HepG2 (cell line): Measurements from ENCODE around the gene DNAJC1. TPM values are rescaled to one million over a fixed set of nuclear protein-coding genes. Genes with fewer than 3 reads are reported as not detected.
A peak's percentile ranks its signal among the peaks of the same experiment; 100 is the strongest.

Experiments
- CAMTA2 ChIP-seq: sonication (generic); formaldehyde crosslinking; IDR thresholded peaks from 2 replicates; pipeline ENCODE4 v1.4.0; 2020; ENCODE audit warnings: mild to moderate bottlenecking, missing genetic modification reagents, borderline replicate concordance
- CBFB ChIP-seq: sonication (generic); formaldehyde crosslinking; IDR thresholded peaks from 2 replicates; pipeline ENCODE4 v1.4.0; 2020; ENCODE audit warnings: missing genetic modification reagents
- ELF3 ChIP-seq: IDR thresholded peaks from 2 replicates; pipeline ENCODE4 v1.6.1; 2016; ENCODE audit warnings: missing genetic modification reagents, missing compliant biosample characterization
- GLI4 ChIP-seq: sonication (generic); formaldehyde crosslinking; IDR thresholded peaks from 2 replicates; pipeline ENCODE4 v1.5.1; 2020; ENCODE audit warnings: missing genetic modification reagents, mild to moderate bottlenecking, moderate library complexity, borderline replicate concordance
- JARID2 ChIP-seq: sonication (generic); formaldehyde crosslinking; IDR thresholded peaks from 2 replicates; pipeline ENCODE4 v1.8.1; 2023; ENCODE audit warnings: missing genetic modification reagents, inconsistent platforms; ENCODE audit not compliant: insufficient replicate concordance
- NR2F6 ChIP-seq, 2 experiments: IDR thresholded peaks; 2 replicates each; pipeline ENCODE4 v1.6.1; 2016; ENCODE audit warnings: antibody characterized with exemption in 1 of 2, mild to moderate bottlenecking in 1 of 2
- NR3C1 ChIP-seq: sonication (generic); formaldehyde crosslinking; IDR thresholded peaks from 2 replicates; pipeline ENCODE4 v1.4.0; 2020; ENCODE audit warnings: missing genetic modification reagents
- TBX3 ChIP-seq: fragments of 450-650 bp; IDR thresholded peaks from 2 replicates; pipeline ENCODE4 v1.6.1; 2017; ENCODE audit warnings: antibody characterized with exemption, mild to moderate bottlenecking, inconsistent platforms, borderline replicate concordance
- ZNF274 ChIP-seq: sonication (generic); formaldehyde crosslinking; IDR thresholded peaks from 2 replicates; pipeline ENCODE4 v1.5.1; 2020; ENCODE audit warnings: mild to moderate bottlenecking, missing genetic modification reagents
- ZNF333 ChIP-seq: sonication (generic); formaldehyde crosslinking; IDR thresholded peaks from 2 replicates; pipeline ENCODE4 v1.4.0; 2020; ENCODE audit warnings: mild to moderate bottlenecking, missing genetic modification reagents, borderline replicate concordance
- polyA plus RNA-seq, 8 experiments: library from polyadenylated mRNA; depleted of rRNA in 3 of 8; stranded (reverse) in 7 of 8; unstranded in 1 of 8; fragments of >200 nt; fragmentation: Illumina TruSeq in 4 of 8; extraction: Trizol in 4 of 8; gene quantifications; 2 replicates each; pipeline versions ENCODE4 v1.2.1 to v1.2.3, GENCODE V29; 2011 to 2016; ENCODE audit warnings: low read depth in 4 of 8, missing spikeins in 1 of 8, mixed read lengths in 1 of 8; ENCODE audit not compliant: insufficient read depth in 1 of 8
- total RNA-seq, 5 experiments: library from RNA; depleted of rRNA; stranded (reverse); fragments of >200 nt; fragmentation: Illumina TruSeq; extraction: Trizol; gene quantifications; 2 replicates each; pipeline ENCODE4 v1.2.3, GENCODE V29; 2016; ENCODE audit warnings: low read depth in 1 of 5
- TF ChIP-seq, protein P1 (sequence below): sonication (generic); formaldehyde crosslinking; IDR thresholded peaks from 2 replicates; pipeline ENCODE4 v1.5.1; 2020; ENCODE audit warnings: mild to moderate bottlenecking, missing genetic modification reagents, moderate library complexity
- TF ChIP-seq, protein P2 (sequence below): sonication (generic); formaldehyde crosslinking; IDR thresholded peaks from 2 replicates; pipeline ENCODE4 v1.4.0; 2020; ENCODE audit warnings: missing genetic modification reagents
- TF ChIP-seq, protein P3 (sequence below): sonication (generic); formaldehyde crosslinking; IDR thresholded peaks from 2 replicates; pipeline ENCODE4 v1.4.0; 2020; ENCODE audit warnings: missing genetic modification reagents, borderline replicate concordance
- TF ChIP-seq, protein P4 (sequence below): sonication (generic); formaldehyde crosslinking; IDR thresholded peaks from 2 replicates; pipeline ENCODE4 v1.9.0; 2021; ENCODE audit warnings: missing genetic modification reagents, borderline replicate concordance

Gene DNAJC1
- total and polyA plus RNA-seq, 2 of the 13 experiments (the other 11 are each of a cell fraction or from before 2014, with no cell fraction given) = 9.9 to 16.6 TPM

DNA sequence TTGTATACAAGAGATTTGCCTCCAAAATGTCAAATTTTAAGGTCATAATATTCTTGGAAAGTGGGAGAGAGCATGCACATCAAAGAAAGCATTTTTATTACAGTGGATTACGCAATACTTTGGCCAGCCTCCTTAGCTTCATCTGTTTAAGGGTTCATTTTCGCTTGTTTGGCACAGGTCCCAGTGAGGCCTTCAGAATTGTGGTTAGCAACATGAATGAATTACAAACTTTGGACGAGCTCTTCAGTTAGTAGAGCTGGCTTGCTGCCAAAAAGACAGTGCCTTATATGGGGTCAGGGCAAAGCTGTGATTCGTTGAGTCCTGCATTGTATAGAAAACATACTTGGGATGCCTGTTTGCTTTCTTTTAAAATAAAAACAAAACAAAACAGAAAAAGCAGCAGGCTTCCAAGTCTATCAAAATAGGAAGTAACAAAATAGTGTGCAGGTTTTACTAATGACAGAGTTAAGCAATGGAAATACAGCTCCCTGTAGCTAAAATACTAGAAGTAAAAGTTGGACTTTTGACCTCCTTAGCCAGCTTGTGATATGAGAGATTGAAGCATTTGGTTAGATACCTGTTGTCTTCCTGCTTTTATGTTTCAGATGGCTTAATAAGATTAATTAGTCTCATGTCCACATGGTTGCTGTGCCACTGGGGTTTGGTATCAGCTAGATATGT is 278.7 kb downstream of the DNAJC1 start (continued):
- TF ChIP-seq NR2F6 (IDR thresholded peaks at IDR 0.05) (peak; percentile 47), NR2F6 (CRISPR knock-in tag; IDR thresholded peaks at IDR 0.05) (no peak), CAMTA2 (CRISPR knock-in tag) (no peak), NR3C1 (CRISPR knock-in tag) (no peak), ELF3 (CRISPR knock-in tag) (no peak), TBX3 (peak; percentile 33; the same call in 1 of the 2 replicates), ZNF333 (CRISPR knock-in tag) (no peak), JARID2 (CRISPR knock-in tag) (no peak), CBFB (CRISPR knock-in tag) (peak; percentile 69; the same call in 1 of the 2 replicates), GLI4 (CRISPR knock-in tag) (no peak), ZNF274 (CRISPR knock-in tag) (no peak)
- TF ChIP-seq, protein P1, sequence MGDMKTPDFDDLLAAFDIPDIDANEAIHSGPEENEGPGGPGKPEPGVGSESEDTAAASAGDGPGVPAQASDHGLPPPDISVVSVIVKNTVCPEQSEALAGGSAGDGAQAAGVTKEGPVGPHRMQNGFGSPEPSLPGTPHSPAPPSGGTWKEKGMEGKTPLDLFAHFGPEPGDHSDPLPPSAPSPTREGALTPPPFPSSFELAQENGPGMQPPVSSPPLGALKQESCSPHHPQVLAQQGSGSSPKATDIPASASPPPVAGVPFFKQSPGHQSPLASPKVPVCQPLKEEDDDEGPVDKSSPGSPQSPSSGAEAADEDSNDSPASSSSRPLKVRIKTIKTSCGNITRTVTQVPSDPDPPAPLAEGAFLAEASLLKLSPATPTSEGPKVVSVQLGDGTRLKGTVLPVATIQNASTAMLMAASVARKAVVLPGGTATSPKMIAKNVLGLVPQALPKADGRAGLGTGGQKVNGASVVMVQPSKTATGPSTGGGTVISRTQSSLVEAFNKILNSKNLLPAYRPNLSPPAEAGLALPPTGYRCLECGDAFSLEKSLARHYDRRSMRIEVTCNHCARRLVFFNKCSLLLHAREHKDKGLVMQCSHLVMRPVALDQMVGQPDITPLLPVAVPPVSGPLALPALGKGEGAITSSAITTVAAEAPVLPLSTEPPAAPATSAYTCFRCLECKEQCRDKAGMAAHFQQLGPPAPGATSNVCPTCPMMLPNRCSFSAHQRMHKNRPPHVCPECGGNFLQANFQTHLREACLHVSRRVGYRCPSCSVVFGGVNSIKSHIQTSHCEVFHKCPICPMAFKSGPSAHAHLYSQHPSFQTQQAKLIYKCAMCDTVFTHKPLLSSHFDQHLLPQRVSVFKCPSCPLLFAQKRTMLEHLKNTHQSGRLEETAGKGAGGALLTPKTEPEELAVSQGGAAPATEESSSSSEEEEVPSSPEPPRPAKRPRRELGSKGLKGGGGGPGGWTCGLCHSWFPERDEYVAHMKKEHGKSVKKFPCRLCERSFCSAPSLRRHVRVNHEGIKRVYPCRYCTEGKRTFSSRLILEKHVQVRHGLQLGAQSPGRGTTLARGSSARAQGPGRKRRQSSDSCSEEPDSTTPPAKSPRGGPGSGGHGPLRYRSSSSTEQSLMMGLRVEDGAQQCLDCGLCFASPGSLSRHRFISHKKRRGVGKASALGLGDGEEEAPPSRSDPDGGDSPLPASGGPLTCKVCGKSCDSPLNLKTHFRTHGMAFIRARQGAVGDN (CRISPR knock-in tag) = no peak
- TF ChIP-seq, protein P2, sequence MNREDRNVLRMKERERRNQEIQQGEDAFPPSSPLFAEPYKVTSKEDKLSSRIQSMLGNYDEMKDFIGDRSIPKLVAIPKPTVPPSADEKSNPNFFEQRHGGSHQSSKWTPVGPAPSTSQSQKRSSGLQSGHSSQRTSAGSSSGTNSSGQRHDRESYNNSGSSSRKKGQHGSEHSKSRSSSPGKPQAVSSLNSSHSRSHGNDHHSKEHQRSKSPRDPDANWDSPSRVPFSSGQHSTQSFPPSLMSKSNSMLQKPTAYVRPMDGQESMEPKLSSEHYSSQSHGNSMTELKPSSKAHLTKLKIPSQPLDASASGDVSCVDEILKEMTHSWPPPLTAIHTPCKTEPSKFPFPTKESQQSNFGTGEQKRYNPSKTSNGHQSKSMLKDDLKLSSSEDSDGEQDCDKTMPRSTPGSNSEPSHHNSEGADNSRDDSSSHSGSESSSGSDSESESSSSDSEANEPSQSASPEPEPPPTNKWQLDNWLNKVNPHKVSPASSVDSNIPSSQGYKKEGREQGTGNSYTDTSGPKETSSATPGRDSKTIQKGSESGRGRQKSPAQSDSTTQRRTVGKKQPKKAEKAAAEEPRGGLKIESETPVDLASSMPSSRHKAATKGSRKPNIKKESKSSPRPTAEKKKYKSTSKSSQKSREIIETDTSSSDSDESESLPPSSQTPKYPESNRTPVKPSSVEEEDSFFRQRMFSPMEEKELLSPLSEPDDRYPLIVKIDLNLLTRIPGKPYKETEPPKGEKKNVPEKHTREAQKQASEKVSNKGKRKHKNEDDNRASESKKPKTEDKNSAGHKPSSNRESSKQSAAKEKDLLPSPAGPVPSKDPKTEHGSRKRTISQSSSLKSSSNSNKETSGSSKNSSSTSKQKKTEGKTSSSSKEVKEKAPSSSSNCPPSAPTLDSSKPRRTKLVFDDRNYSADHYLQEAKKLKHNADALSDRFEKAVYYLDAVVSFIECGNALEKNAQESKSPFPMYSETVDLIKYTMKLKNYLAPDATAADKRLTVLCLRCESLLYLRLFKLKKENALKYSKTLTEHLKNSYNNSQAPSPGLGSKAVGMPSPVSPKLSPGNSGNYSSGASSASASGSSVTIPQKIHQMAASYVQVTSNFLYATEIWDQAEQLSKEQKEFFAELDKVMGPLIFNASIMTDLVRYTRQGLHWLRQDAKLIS (CRISPR knock-in tag) = no peak
- TF ChIP-seq, protein P3, sequence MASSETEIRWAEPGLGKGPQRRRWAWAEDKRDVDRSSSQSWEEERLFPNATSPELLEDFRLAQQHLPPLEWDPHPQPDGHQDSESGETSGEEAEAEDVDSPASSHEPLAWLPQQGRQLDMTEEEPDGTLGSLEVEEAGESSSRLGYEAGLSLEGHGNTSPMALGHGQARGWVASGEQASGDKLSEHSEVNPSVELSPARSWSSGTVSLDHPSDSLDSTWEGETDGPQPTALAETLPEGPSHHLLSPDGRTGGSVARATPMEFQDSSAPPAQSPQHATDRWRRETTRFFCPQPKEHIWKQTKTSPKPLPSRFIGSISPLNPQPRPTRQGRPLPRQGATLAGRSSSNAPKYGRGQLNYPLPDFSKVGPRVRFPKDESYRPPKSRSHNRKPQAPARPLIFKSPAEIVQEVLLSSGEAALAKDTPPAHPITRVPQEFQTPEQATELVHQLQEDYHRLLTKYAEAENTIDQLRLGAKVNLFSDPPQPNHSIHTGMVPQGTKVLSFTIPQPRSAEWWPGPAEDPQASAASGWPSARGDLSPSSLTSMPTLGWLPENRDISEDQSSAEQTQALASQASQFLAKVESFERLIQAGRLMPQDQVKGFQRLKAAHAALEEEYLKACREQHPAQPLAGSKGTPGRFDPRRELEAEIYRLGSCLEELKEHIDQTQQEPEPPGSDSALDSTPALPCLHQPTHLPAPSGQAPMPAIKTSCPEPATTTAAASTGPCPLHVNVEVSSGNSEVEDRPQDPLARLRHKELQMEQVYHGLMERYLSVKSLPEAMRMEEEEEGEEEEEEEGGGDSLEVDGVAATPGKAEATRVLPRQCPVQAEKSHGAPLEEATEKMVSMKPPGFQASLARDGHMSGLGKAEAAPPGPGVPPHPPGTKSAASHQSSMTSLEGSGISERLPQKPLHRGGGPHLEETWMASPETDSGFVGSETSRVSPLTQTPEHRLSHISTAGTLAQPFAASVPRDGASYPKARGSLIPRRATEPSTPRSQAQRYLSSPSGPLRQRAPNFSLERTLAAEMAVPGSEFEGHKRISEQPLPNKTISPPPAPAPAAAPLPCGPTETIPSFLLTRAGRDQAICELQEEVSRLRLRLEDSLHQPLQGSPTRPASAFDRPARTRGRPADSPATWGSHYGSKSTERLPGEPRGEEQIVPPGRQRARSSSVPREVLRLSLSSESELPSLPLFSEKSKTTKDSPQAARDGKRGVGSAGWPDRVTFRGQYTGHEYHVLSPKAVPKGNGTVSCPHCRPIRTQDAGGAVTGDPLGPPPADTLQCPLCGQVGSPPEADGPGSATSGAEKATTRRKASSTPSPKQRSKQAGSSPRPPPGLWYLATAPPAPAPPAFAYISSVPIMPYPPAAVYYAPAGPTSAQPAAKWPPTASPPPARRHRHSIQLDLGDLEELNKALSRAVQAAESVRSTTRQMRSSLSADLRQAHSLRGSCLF (CRISPR knock-in tag) = no peak
- TF ChIP-seq, protein P4, sequence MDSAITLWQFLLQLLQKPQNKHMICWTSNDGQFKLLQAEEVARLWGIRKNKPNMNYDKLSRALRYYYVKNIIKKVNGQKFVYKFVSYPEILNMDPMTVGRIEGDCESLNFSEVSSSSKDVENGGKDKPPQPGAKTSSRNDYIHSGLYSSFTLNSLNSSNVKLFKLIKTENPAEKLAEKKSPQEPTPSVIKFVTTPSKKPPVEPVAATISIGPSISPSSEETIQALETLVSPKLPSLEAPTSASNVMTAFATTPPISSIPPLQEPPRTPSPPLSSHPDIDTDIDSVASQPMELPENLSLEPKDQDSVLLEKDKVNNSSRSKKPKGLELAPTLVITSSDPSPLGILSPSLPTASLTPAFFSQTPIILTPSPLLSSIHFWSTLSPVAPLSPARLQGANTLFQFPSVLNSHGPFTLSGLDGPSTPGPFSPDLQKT (CRISPR knock-in tag) = no peak
